ENCODE measurements around the gene ST3GAL5. TPM values are rescaled to one million over a fixed set of nuclear protein-coding genes. Genes with fewer than 3 reads are reported as not detected.

Gene ST3GAL5
- polyA plus RNA-seq, 1 of the 3 experiments (the other 2 are of a cell fraction) = 37.6 TPM

GRCh38 chr2:85926526-85926925, 37.7 kb upstream of the ST3GAL5 start (continued):
- TF ChIP-seq CHD2 (IDR thresholded peaks at IDR 0.05; ENCODE audit: low read length, partially characterized antibody) (no peak), NFIC (IDR thresholded peaks at IDR 0.05; ENCODE audit: borderline replicate concordance) (no peak)

GRCh38 chr2:85925216-85925671, 36.5 kb upstream of the ST3GAL5 start:
- no peak overlapping the region for H2AFZ ChIP-seq (ENCODE audit: low read depth)
- no peaks in the 10 kb centered on the region for H3K4me1 ChIP-seq (ENCODE audit: control insufficient read depth in 1 of 2, insufficient read depth in 2 of 2, low read depth in 1 of 2, low read length in 1 of 2)
- no peak for DNase-seq
- CTCF ChIA-PET = no interaction called here
- H3K4me2 ChIP-seq = no peak overlapping the region
- no peaks in the 10 kb centered on the region for H3K9me3 ChIP-seq
- TF ChIP-seq SMC3 (IDR thresholded peaks at IDR 0.05; ENCODE audit: low read depth, low read length) = no peak
- TF ChIP-seq CHD2 (IDR thresholded peaks at IDR 0.05; ENCODE audit: low read length, partially characterized antibody) = no peak
- no peak for TF ChIP-seq EZH2phosphoT487 (IDR thresholded peaks at IDR 0.05; ENCODE audit: borderline replicate concordance, low read depth)
- TF ChIP-seq EP300 (IDR thresholded peaks at IDR 0.05; ENCODE audit: borderline replicate concordance in 1 of 2, low read depth in 1 of 2, low read length in 1 of 2) = no peak
- no peak for TF ChIP-seq RXRA (IDR thresholded peaks at IDR 0.05; ENCODE audit: borderline replicate concordance, low read depth)
- no peak for TF ChIP-seq ELF1 (IDR thresholded peaks at IDR 0.05)
- TF ChIP-seq GABPA (IDR thresholded peaks at IDR 0.05; ENCODE audit: low read depth) = no peak
- TF ChIP-seq REST (IDR thresholded peaks at IDR 0.05; ENCODE audit: low read depth, low read length) = no peak
- no peak for TF ChIP-seq CTCF (IDR thresholded peaks at IDR 0.05)
- no peak for TF ChIP-seq NRF1 (IDR thresholded peaks at IDR 0.05; ENCODE audit: low read depth, low read length)
- no peaks in the 10 kb centered on the region for H3K9me2 ChIP-seq
- no peak overlapping the region for H3K4me3 ChIP-seq (ENCODE audit: low read depth in 2 of 2, low read length in 1 of 2)
- POLR2A ChIA-PET = no interaction called here
- H3K79me2 ChIP-seq (ENCODE audit: insufficient read depth) = no peaks in the 10 kb centered on the region
- 78% methylated on average over 2 of the region's 2 CpGs for WGBS (ENCODE audit: low lambda C conversion rate)
- no peaks in the 10 kb centered on the region for H3K27me3 ChIP-seq (ENCODE audit: insufficient read depth)
- peaks cover 3% of the 10 kb centered on the region for H3F3A ChIP-seq (replicated peaks; ENCODE audit: insufficient read depth)
- no peak overlapping the region for H3K9ac ChIP-seq
- H3K36me3 ChIP-seq (replicated peaks in 1 of 2; ENCODE audit: control insufficient read depth in 1 of 2, insufficient read depth in 2 of 2, low read length in 1 of 2) = no peaks in the 10 kb centered on the region
- no peaks in the 10 kb centered on the region for H4K20me1 ChIP-seq (ENCODE audit: insufficient read depth)
- H3K27ac ChIP-seq (ENCODE audit: low read depth in 2 of 2, low read length in 1 of 2) = no peak overlapping the region
